ENCODE measurements around the gene HCN2. TPM values are rescaled to one million over a fixed set of nuclear protein-coding genes. Genes with fewer than 3 reads are reported as not detected.
A peak's percentile ranks its signal among the peaks of the same experiment; 100 is the strongest.

HCN2 gene
- total and polyA plus RNA-seq, 9 of the 15 experiments (the other 6 are each of a cell fraction or from before 2014, with no cell fraction given), result 0.29 to 4.2 (median 0.82) TPM; not detected in 2

GRCh38 chr19:632579-633067 is 42.9 kb downstream of the HCN2 start (continued):
- no peak for TF ChIP-seq ZNF639 (CRISPR knock-in tag; conservative IDR thresholded peaks at IDR 0.05 in 1 of 2, IDR thresholded peaks at IDR 0.05 in 1 of 2)
- TF ChIP-seq TAF1 (IDR thresholded peaks at IDR 0.05; ENCODE audit: control insufficient read depth, extremely low read depth, insufficient read depth, low read length, severe bottlenecking), result peak; percentile 44
- peak in 2 of 3 experiments; percentile 2 to 6 for TF ChIP-seq YY1 (IDR thresholded peaks at IDR 0.05; ENCODE audit: borderline replicate concordance in 1 of 3, control insufficient read depth in 1 of 3, extremely low read depth in 1 of 3, insufficient read depth in 3 of 3, insufficient read length in 1 of 3, insufficient replicate concordance in 2 of 3, low read depth in 1 of 3, low read length in 2 of 3)
- 0 out of 2 replicates have a peak, but pooled peaks have one; percentile 5 for TF ChIP-seq CREM (IDR thresholded peaks at IDR 0.05; ENCODE audit: low read depth)
- TF ChIP-seq ZNF740 (CRISPR knock-in tag; IDR thresholded peaks at IDR 0.05), result 0 out of 2 replicates have a peak, but pooled peaks have one; percentile 3
- TF ChIP-seq ZNF740 (tag; IDR thresholded peaks at IDR 0.05), result no peak
- TF ChIP-seq RB1 (IDR thresholded peaks at IDR 0.05; ENCODE audit: low read depth), result 0 out of 2 replicates have a peak, but pooled peaks have one; percentile 13
- peak; percentile 40 for TF ChIP-seq TBP (optimal IDR thresholded peaks at IDR 0.05; ENCODE audit: low read depth, low read length)
- peak; percentile 49; the same call in 1 of the 2 replicates for TF ChIP-seq KAT7 (CRISPR knock-in tag; IDR thresholded peaks at IDR 0.05; ENCODE audit: borderline replicate concordance)
- 0 out of 2 replicates have a peak, but pooled peaks have one; percentile 14 for TF ChIP-seq MXI1 (IDR thresholded peaks at IDR 0.05; ENCODE audit: low read depth, low read length)
- TF ChIP-seq REST (IDR thresholded peaks at IDR 0.05; ENCODE audit: borderline replicate concordance), result 0 out of 2 replicates have a peak, but pooled peaks have one; percentile 19
- no peak for TF ChIP-seq REST (CRISPR knock-in tag; IDR thresholded peaks at IDR 0.05; ENCODE audit: low read depth)
- 0 out of 6 replicates have a peak, but pooled peaks of 1 of the 3 experiments have one; percentile 2 for TF ChIP-seq CTCF (IDR thresholded peaks at IDR 0.05 in 2 of 3, conservative IDR thresholded peaks at IDR 0.05 in 1 of 3; ENCODE audit: insufficient read depth in 2 of 3, low read depth in 1 of 3, low read length in 3 of 3)
